GM19452 (cell line): Measurements from ENCODE around the gene PIGH.
"Not testable (repeated sequence)": the region's sequence is repeated elsewhere in the genome, so short reads cannot be mapped to it uniquely, and the experiment has no call there.

ENCODE experiments used
- ATAC-seq: cut with Tn5 transposase; IDR thresholded peaks from one replicate; pipeline ENCODE4 v1.9.1; 2021; ENCODE audit not compliant: unreplicated experiment

Gene PIGH

DNA sequence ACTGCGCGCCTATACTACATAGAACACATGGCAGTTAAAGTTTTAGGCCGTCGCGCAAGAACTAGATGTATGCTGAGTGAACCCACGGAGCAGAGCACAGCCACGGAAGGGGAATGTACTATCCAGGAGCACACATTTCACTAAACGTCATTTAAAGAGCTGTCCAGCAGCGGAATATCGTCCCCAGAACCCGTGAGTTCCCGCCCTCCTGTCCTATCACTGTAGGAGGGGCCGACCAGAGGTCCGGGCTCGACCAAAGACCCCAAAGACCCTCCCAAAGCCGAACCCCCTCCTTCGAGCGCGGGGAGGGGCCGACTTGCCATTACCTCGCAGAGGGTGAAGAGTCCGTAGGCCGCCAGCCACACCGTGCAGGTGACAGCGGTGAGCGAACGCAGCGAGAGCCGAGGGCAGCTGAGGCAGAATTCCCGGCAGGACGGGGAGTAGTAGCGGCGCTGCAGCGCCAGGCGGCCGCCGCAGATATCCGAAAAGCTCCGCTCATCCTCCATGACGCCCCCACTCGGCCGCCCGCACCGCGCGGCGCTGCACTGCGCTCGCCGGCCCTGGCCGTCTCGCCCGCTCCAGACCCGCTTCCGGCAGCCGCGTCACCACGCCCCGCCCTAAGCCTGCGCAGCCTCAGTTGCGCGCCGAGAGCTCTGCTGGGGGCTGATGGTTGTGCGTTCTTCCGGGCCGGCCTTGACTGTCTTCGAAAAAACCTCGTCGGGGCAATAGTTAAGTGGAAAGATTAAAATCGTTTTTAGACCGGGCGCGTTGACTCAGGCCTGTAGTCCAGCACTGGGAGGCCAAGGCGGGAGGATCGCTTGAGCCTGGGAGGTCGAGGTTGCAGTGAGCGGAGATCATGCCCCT lies at the start of gene PIGH:
PIGH (minus strand) TSS at position 571 of the 864 bp plus-strand sequence; CDS start at position 506, 65 bp downstream.
- ATAC-seq, result peak; percentile 87

DNA sequence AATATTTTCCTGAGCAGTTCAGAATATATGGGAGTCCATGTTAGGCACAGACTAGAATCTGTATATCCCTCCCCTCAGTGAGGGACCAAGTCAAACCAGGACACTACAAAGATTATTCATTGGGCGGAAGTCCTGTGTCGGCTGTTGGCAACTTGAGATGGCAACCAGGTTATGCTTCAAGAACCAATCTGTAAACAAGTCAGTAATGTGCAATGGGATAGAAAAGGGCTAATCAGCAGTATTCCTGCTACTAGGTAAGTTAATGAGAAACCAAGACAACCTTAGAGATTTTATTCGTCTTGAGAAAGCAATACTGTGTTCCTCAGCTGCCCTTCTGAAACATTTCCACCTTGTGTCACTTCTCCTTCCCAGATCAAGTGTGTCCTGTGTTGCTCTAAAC lies 46.1 kb upstream of the PIGH start:
- ATAC-seq, result no peak

DNA sequence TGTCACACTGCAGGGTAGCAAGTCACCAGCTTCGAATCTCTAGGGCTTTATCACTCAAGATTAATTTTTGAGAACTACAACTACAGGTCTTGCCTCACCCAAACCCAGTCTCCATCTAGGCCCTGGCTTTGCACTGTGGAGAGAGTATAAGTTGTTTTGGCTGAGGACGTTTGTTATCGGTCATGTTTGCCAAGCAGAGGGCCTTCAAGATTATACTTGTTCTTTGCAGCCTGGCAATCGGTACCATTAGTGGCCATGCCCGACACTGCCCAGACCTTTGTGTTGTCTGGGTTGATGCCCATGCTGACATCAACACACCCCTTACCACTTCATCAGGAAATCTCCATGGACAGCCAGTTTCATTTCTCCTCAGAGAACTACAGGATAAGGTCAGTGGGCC lies 45.3 kb upstream of the PIGH start:
- ATAC-seq, result no peak

GRCh38 chr14:67644428-67644827 lies 44.4 kb upstream of the PIGH start:
- no peak for ATAC-seq

- ATAC-seq, result no peak
Observed at GRCh38 chr14:67643713-67644112, 43.6 kb upstream of the PIGH start.

DNA sequence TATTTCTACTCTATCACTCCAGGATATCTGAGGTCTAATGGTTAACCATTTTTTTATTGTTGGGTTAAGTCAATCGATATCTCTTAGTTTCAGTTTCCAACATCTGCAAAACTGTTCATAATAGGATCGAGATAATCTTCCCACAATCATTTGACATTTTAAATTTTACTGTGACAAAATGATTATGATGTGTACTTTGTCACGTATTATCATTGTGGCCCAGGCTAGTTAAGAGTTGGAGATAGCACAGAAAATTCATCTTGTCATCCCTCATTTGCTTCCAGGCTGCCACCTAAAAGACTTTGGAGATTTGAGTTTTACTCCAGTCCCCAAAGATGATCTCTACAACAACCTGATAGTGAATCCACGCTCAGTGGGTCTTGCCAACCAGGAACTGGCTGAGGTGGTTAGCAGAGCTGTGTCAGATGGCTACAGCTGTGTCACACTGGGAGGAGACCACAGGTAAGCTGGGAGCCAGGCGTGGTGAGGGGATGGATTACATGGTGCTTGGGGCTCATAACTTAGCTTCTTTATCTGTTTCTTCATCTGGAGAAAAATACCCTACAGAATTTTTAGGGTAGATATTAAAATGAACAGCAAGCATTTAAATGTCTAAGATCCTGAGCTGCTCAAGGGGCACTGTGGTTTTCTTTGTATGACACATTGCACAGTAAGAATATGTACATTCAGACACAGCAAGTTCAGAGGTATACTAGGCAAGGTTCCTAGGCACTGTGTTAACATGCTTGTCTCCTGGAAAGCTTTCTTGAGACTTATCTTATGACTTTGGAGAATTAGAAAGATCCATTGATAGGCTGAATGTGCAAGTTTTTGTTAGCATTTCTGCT lies 42.1 kb upstream of the PIGH start:
- no peak for ATAC-seq

DNA sequence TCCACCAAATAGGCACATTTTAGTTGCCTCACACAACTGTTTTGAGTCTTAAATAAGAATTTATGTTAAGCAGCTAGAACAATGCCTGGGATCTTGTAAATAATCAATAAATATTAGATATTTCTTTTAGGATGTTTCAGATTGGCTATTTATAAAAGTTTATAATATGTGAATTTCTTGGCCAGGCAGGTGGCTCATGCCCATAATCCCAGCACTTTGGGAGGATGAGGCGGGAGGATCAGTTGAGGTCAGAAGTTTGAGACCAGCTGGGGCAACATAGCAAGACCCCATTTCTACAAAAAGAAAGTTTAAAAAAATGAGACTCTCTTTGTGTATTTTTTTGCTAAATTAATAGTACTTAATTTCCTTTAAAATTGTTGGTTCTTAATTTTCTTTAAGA lies 41.4 kb upstream of the PIGH start:
- no peak for ATAC-seq

DNA sequence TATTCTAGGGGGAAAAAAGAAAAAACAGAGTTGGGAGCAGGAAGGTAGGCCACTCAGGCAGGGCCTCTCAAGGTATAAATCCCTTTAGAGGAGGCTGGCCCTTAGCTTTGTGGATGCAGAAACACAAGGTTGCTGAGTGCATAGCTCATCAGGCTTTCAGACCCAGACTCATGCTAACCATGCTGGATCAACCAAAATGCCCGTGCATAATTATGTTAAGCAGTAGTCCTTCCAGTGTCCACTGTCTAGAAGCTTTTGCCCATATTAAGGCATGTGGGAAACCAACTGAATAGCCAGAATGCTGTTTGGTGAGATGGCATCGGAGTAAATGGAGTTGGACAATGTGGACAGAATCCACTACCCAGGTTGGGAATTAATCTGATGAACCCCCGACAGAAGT lies 38.6 kb upstream of the PIGH start:
- ATAC-seq, result no peak

GRCh38 chr14:67636361-67636919 lies 36.4 kb upstream of the PIGH start:
- ATAC-seq, result no peak

DNA sequence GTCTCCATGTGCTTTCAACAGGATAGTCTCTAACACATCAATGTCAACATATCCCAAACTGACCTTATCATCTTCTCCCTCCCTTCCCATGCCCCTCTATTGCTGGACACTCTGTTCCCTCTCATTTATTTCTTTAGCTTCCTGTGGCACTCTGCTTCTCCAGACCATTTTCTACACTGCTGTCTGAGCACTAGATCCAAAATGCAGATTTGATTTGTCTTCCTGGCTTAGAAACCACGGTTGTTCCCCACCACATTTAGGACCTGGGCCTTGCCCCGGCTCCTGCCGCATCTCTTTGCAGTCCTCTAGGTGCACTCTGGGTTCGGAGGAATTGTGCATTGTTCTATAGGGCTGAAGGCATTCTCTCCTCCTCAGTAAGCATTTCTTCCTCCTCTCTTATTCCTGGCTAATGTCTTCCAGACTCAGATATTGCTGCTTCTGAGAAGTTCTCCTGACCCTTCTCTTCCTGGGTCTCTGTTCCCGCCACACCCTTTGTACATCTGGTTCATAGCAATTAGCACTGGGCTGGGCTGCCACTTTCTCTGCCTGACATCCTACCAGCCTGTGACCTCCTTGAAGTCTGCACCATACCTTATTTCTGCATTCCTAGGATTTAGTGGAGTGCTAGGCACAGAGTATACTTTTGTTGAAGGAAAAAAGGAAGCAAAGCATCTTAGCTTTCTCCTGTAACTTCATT lies 33.5 kb upstream of the PIGH start:
- no peak for ATAC-seq

DNA sequence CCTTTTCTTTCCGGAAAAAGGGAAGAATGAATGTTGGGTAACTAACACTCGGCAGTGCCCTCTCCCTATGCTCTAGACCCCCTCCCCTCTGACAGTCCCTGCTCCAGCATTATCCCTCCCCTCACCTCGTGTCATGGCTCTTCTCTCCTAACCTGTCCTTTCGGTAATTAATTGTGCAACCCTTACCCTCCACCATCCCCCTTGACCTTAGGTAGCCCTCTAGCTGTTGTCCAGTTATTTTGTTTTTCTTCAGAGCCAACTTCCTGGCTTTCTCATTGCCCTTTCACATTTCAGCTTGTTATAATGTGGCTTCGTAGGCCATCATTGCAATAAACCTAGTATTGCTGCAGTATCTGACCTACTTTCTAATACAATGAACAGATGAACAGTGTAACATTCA lies 30.9 kb upstream of the PIGH start:
- ATAC-seq, result no peak

DNA sequence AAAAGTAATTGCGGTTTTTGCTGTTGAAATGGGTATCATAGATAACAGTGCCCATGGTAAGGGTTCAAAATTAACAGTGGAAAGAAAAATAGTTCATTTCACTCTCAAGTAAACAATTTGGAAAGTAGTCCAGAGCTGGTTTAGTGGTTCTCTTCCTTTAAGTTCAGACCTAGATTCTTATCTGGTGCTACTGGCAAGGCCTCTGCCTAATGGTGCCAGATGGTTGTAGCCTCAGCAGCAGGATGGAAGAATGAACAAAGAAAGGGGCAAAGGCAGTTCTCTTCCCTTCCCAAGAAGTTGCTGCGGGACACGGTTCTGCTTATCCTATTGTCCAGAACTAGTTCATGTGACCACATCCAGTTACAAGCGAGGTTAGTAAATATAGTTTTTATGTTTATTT lies 30.1 kb upstream of the PIGH start:
- ATAC-seq, result no peak

DNA sequence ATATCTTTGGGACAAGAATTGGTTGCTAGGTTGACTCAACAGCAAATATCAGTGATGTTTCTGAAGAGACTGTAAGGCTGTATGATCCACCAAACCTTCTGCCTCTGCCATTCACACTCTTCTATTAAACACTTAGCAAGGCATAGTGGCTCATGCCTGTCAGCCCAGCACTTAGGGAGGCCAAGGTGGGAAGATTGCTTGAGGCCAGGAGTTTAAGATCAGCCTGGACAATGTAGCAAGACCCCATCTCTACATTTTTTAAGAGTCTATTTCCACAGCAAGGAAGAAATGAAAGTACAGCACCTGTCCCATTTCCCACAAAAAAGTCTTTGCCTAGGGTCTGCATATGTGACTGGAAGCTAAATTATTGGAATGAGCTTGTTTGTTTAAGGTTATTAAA lies 27.5 kb upstream of the PIGH start:
- ATAC-seq, result no peak

GRCh38 chr14:67626131-67626530 lies 26.1 kb upstream of the PIGH start:
- ATAC-seq, result not testable (repeated sequence)

DNA sequence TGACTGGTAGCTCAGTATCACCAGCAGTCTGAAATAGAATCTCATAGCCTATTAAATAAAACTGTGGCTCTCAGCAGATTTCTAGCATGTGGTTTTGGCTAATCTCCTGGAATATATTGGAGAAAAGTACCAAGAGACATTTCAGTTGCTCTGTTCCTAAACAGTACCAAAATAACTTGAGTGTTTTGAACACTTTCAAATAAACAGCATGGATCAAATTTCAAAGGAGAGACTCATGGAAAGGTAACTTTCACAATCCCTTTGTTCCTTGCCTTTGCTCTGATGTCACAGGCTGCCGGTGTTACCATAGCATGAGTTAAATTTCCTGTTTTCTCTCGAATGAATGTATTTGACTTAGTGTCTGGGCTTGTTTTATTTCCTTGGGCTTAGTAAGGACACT lies 23.0 kb upstream of the PIGH start:
- ATAC-seq, result no peak

DNA sequence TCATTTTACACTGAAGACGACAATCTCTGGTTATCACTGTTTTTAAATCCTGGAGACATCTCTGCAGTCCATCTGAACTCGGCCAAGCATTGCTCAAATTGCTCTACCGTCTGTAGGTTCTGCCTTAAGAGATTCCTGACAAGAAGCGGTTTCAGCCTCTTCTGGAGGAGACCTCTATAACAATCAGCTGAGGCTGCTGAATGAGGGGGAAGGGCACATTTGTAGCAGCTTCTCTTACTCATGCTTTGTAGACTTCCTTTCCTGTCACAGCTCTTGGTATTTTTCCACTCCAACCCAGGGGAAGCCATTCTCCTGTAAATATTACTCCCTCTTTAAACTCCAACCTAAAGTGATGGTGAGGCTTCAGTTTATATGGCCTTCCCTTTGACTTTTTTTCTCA lies 22.6 kb upstream of the PIGH start:
- no peak for ATAC-seq

- ATAC-seq, result no peak
Observed at GRCh38 chr14:67620217-67620785, 20.2 kb upstream of the PIGH start.

DNA sequence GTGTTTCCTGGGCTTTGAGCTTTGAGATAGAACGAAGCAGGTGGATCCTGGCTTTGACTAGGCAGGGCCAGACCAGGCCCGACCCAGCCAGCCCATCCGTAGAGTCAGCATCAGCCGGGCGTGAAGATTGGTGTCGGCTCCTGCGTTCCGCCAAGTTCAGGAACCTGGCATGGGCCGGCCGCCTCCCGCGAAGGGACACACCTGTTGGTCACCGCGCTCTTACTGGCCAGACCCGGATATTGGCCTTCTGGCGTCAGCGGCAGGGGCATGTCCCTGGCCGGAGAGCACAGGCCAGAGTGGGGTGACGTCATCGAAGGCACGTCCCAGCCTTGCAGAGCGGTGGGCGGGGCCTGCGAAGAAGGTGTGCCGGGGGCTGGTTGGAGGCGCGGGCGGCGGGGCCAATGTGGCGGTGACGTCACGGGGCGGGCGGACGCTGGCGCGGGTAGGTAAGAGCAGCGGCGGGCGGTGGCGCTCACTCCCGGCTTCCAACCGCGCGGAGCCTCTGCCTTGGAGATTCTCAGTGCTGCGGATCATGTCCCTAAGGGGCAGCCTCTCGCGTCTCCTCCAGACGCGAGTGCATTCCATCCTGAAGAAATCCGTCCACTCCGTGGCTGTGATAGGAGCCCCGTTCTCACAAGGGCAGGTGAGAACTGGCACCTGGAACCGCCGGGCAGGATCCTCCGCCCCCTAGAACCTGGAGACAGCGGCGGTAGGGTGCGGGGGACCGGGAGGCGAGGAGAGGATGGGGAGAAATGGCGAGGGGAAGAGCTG lies 19.6 kb upstream of the PIGH start, which contains the start of gene ARG2:
ARG2 (plus strand) TSS at position 475 of the 771 bp plus-strand sequence; CDS start at position 533, 58 bp downstream.
- ATAC-seq, result peak; percentile 94

DNA sequence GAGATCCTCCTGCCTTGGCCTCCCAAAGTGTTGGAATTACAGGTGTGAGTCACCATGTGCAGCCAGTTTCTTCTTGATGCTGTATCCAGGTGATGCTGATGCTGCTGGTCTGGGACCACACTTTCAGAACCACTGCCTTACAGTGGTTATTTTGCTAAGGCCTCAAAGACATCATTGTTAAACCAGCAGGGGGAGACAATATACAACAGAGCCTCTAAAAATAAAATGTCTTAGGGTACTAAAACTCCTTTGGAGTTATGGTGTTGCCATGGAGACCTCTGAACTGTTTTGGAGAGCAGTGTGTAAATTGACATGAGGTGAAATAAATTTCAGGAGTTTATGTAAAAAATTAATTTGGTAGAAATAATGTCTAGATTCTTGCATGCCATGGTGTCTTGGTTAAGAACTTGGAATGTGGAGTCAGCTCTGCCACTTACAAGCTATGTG lies 18.6 kb upstream of the PIGH start:
- no peak for ATAC-seq

DNA sequence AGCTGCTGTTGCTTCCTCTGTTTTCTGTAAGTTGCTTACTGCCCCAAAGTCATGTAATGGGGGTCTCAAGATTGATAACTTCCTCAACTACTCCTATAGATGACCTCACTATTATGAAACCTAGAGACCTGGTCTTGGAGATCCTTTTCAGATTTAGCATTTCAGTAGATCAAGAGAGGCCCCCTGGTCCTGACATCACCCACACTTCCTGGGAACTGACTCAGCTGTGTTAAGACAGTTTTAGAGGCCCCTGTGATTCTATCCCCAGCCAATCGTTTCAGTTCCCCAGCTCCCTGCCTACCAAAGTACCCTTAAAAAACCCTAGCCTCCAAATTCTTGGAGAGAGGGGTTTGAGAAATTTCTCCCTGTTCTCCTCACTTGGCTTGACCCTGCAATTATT lies 10.4 kb upstream of the PIGH start:
- no peak for ATAC-seq
